GM08714 (cell line): ENCODE data around the gene DGKI.
"Not testable (repeated sequence)": the region's sequence is repeated elsewhere in the genome, so short reads cannot be mapped to it uniquely, and the experiment has no call there.

Experiments used
- H3K4me3 ChIP-seq: fragments of 200-500 bp; sonication (Bioruptor generic); 2 replicates; pipeline ENCODE4 v1.5.1; 2014; ENCODE audit warnings: mild to moderate bottlenecking, low read length, inconsistent platforms
- ZNF274 ChIP-seq: IDR thresholded peaks from 2 replicates; pipeline ENCODE4 v1.6.1; 2012; ENCODE audit warnings: mild to moderate bottlenecking, low read depth, low read length

Gene DGKI

DNA sequence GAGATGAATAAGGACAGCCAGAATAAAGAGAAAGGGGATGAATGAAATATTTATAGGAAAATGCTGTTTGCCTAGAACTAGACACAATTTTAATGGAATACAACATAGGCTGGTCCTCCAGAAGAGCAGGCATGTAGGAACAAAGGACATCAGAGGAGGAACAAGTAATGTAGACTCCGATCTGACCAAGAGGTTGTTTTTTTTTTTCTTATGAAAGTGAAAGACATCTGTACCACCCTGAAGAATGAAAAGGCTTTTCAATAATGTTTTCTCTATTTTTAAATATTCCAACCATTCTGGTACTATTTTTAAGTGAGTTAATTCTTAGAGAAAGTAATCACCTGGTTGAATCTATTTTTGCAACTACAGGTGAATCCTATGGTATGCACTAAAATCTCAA lies 366.4 kb downstream of the DGKI start:
- no peak for TF ChIP-seq ZNF274

DNA sequence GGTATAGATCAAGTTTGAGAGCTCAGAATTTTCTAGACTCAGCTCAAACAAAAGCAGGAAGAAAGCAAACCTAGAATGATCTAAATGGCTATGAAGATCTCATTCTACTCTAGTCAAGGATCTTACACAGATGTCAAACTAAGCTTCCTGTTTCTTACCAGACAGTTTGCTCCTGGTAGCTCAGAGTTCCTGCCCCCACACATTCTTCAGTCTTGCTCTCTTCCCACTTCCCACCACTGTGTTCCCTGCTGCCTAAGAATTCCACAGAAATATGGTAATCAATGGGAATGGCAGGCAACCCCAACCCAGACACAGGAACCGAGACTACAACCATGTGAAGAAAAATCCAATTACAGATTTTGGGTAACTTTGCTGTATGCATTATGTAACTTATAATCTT lies 369.8 kb downstream of the DGKI start:
- no peak overlapping the region for H3K4me3 ChIP-seq
- no peak for TF ChIP-seq ZNF274

More for the DNA sequence above, 366.4 kb downstream of the DGKI start:
- H3K4me3 ChIP-seq: no peak overlapping the region

DNA sequence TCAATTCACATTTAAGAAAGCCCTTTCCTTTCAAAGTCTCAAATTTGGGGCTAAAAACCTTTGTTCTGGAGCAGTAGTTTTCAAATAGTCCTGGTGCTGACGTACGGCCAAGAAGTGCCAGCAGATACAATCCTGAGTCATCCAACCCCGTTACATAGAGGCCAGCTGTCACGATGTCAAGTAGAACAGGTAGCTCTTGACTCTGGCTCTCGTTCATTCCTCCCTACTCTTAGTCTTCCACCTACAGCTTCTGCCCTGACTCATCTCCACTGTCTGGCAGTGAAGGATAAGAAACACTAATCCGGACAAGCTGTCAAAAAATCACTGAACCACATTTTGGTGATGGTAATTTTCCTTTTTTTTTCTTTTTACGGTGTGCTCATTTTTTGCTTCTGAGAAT lies 370.8 kb downstream of the DGKI start:
- no peak for TF ChIP-seq ZNF274
- H3K4me3 ChIP-seq: no peak overlapping the region

DNA sequence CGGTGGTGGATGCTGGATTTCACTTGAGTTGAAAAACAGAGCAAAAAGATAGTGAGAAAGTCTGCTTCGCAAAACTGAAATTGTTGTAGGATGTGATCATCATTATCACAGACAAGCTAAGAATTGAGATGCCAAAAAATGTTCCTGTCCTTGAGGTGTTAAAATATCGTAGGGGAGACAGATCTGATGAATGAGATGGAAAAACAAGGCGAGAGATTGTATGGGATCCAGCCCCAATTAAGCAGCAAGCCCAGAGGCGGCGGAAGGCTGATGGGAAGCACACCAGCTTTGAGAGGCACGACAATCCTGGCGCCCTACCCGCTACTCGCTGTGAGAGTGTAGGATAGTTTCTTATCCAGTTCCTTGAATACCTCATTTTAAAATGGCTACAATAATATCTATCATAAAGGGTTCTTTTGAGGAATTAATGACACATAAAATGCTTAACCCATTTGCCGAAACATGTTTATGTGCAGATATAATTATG lies 372.2 kb downstream of the DGKI start:
- H3K4me3 ChIP-seq: no peak overlapping the region
- no peak for TF ChIP-seq ZNF274

DNA sequence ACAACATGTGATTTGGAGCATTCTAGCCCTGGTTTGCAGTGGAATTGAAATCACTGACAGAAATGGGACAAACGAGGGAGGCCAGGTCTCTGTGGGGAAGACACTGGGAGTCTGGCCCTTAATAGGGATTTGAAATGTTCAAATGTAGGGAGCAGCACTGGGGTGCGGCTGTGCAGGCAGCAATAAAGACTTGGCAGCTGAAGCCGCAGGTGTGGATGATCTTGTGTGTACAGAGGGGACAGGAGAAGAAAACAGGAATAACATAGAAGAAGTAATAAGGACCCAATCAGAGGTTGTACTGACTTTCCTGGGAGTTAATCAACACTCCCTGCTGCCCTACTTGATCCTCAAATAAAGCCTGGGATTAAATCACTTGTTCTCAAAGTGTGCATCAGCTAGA lies 375.6 kb downstream of the DGKI start:
- H3K4me3 ChIP-seq: no peak overlapping the region
- no peak for TF ChIP-seq ZNF274

DNA sequence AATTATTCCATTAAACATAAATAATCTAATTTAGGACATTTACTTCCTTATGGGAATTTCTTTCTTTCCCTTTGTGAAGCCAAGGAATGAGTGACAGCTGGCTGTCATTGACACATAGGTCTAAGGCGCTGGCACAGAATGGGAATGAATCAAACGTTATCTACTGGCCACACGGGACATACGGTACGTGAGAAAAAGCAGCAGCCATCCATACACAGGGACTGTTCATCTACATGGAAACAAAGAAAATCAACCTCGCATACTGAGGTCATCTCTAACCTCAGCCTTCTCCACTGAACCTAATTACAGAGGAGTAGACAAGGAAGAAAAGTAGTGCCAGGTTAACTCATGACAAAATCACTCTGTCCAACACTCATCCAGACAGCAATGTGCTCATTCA lies 376.9 kb downstream of the DGKI start:
- TF ChIP-seq ZNF274: no peak
- H3K4me3 ChIP-seq: no peak overlapping the region

DNA sequence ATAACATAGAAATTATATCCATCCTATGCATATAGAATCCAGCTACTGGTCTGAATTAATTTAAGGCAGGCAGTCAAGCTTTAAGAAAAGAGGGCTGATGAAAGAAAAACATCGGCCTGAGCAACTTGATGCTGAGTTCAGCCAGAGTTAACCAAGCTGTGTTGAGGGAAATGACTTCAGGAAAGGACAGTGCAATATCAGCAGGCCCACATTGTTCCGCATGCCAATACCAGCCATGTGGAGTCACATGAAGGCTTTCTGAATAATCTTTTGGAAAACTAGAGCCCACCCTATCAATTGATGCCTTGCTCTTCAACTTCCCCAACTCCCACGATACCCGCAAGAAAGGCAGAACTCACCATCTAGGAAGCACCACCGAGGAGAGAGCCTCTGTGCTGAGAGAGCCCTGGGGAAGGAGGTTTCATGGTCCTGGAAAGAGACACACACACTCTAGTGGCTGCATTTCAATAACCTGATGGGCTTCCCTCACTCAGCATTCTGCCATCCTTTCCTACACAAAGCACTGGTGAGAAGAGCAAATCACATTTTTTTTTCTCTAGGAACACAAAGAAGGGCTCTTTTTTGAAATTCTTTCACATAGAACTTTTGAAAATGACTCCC lies 377.5 kb downstream of the DGKI start:
- H3K4me3 ChIP-seq: no peak overlapping the region
- no peak for TF ChIP-seq ZNF274

DNA sequence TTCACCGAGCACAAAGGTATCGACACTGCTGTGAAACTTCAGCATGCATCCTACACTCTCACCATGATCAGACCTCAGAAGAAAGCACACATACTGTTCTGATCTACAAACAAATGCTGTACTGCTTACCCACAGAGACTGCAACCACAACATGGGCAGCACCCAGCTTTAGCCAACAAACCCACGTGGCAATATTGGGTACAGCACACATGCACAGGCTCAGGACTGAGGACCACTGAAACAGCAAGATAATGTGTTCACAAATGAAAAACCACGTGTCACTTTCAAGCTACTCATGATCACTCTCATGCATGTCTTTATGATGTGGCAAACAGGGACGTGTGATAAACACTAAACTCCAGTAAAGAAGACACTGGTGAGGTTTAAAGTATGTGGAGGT lies 383.9 kb downstream of the DGKI start:
- no peak for TF ChIP-seq ZNF274
- H3K4me3 ChIP-seq: no peak overlapping the region

DNA sequence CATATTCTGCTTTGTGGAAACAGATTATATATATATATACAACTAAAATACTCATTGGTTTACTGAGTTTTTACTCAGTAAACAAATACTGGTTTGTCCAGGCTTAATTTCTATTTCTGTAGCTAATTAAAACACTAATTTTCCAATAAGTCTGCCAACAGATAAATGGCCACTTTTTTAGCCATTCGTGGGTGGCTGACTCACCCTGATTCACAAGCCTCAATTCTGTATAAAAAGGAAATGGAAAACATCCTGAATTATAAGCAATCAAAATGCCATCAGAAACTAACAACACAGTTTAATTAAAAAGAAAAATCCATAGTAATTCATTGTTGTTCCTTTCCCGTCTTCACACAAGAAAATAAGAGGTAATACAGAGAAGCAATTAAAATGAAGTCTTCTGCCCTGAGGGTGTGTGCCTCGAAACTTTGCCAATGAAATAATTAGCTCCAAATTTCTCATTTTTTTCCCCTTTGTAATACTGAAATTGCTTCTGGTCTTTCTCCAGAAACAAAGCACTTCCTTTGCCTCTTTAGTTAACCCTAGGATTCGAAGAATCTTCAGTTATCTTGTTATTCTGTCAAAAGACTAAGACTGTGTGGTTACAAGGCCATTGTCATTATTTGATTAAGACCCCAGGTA lies 384.6 kb downstream of the DGKI start:
- H3K4me3 ChIP-seq: no peak overlapping the region
- TF ChIP-seq ZNF274: no peak

DNA sequence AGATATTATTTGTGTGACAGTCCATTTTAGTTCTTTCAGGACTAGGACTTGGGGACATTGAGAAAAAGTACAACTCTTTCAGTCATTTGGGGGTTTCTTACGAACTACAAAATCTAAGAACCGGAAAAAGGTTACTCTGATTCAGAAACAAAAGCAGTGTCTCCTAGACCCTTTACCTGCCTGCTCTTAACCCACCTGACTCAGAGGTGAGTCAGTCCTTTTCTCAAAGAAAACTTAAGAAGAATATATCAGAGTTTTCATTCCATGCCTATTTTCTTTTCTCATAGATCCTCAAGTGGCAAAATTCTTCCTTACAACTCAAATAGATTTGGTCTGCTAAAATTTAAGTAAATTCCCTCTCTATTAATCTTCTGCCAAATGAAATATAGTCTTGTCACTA lies 388.4 kb downstream of the DGKI start:
- no peak overlapping the region for H3K4me3 ChIP-seq
- TF ChIP-seq ZNF274: no peak

DNA sequence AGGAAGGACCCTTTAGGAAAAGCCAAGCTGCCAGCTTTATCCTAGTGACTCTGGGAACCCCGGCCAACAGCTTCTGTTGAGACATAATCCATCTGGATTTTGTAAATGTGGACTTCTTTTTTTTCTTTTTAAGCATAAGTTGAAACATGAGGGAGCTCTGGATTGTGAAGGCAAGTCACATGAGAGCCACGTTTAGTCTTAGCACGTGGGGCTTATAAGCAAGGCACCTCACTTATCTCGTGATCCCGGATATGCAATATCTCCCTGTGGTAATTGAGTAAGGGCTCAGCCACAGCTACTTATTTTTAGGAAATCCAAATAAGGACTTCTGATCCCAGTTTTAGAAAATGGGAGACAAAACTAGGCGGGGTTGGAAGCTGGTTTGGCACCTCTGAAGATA lies 392.0 kb downstream of the DGKI start:
- TF ChIP-seq ZNF274: no peak
- H3K4me3 ChIP-seq: no peak overlapping the region

DNA sequence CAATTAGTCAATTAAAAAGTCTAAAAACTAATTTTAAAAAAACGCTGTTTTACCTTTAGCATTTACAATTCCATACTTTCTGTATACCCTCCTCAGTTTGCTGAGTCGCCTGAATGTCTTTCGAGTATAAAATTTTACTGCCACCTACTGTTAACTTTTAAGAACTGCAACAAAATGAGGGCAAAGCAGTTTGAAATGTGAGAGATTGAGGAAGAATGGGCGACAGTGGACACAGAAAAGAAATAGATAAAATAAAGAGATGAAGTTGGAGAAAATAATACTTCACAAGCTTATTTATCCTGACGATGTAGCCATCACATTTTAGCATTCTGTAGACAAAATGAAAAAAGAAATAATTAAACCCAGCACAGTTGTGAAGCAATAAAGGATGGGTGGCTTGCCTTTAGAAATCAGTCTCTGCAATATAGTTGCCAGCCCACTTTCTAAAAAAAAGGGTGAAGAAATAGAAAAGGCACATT lies 392.5 kb downstream of the DGKI start:
- no peak overlapping the region for H3K4me3 ChIP-seq
- no peak for TF ChIP-seq ZNF274

DNA sequence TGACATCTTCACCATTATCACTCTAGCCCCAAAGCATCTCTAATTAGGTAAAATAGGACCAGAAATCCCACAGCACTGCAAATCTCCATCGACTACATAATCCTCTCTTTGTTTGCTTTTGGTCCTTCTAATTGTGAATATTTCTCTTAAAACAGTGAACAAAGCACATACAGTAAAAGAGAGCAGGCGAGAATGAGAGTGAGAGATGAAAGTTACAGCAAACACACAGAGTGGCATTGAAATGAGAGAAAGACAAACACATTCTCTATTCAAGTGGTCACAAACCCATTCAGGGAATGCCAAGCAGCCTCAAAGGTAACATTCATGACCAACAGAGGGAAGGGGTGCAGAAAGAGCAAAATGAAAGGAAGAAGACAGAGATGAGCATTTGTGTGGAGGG lies 393.4 kb downstream of the DGKI start:
- no peak for TF ChIP-seq ZNF274
- no peak overlapping the region for H3K4me3 ChIP-seq

DNA sequence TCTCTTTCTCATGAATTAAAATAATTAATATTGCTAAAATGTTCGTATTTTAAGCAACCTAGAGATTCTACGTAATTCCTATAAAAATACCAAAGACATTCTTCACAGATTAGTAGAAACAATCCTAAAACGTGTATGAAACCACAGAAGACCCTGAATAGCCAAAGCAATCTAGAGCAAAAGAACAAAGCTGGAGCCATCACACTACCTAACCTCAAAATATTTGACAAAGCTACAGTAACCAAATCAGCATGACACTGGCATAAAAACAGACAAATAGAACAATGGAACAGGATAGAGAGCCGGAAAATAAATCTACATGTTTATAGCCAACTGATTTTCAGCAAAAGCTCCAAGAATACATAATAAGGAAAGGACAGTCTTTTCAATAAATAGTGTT lies 397.8 kb downstream of the DGKI start:
- no peak for TF ChIP-seq ZNF274
- H3K4me3 ChIP-seq: no peak overlapping the region

DNA sequence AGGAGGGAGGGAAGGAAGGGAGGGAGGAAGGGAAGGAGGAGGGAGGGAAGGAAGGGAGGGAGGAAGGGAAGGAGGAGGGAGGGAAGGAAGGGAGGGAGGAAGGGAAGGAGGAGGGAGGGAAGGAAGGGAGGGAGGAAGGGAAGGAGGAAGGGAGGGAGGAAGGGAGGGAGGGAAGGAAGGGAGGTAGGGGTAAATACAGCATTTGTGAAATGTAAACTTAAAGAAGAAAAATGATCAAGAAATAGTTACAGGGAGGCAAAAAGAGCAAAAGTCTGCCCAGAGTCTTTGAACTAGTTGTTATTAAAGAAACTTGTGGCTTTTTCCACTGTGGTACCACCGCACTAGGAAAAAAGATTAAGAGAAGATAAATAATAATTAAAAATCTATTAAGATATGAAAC lies 398.2 kb downstream of the DGKI start:
- H3K4me3 ChIP-seq: not testable (repeated sequence)

DNA sequence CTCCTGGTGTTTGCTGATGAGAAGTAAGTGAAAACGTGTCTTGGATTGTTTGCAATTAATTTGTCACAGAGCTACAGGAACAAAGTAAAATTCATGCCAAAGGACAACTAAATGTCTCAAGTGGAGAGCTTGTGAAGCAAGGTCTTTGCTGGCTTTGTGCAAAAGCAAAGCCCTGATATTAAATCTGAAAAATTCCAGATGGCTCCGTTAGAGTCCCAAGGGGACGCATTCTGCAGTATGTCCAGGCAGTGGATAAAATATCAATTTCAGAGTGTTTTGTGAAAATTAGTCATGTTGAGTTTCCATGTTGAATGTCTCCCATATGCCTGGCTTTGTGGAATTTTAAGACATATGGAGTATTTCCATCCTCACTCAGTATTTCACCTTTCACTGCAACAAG lies 400.7 kb downstream of the DGKI start:
- TF ChIP-seq ZNF274: no peak

DNA sequence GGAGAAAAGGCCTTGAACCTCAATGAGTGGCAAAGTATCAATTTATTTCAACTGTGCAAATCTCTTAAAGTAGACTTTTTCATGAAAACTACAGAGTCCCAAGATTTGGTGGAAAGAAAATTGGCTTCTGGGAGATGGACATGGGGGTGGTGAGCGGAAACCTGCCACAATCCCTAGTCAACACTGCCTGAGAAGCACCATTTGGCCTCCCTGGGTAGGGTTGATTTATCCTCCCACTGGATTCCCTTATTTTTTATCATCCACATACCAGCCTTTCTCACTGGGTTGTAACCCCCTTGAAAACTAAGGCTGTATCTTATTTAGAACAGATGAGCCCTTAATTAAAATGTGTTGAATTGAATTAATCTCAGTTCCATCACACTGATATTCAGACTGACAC lies 401.5 kb downstream of the DGKI start:
- no peak for TF ChIP-seq ZNF274
- H3K4me3 ChIP-seq: no peak overlapping the region

More for the DNA sequence above, 400.7 kb downstream of the DGKI start:
- no peak overlapping the region for H3K4me3 ChIP-seq
